BJ (cell line): ENCODE measurements around the gene TUBB4B. TPM values are rescaled to one million over a fixed set of nuclear protein-coding genes. Genes with fewer than 3 reads are reported as not detected.
A peak's percentile ranks its signal among the peaks of the same experiment; 100 is the strongest.

Experiments used
- CTCF ChIA-PET: fragments of 350-600 bp; formaldehyde crosslinking; extraction: SDS; loops from one replicate; lab custom pipeline; 2021; ENCODE audit warnings: antibody characterized with exemption, inconsistent platforms; lab: Yijun Ruan, JAX
- POLR2A ChIA-PET: fragments of 300-600 bp; sonication (Branson Sonifier 250); formaldehyde crosslinking; extraction: SDS; loops from one replicate; lab custom pipeline; 2021; ENCODE audit warnings: antibody characterized with exemption; lab: Charles Lee
- DNase-seq: peaks from one replicate; pipeline ENCODE4 v3.0.0-alpha.2; 2011; ENCODE audit warnings: low read depth
- H3K27me3 ChIP-seq: 2 replicates; pipeline ENCODE4 v1.6.0; 2011; ENCODE audit warnings: low read length; ENCODE audit not compliant: control insufficient read depth, insufficient read depth
- H3K36me3 ChIP-seq: 2 replicates; pipeline ENCODE4 v1.5.1; 2011; ENCODE audit warnings: low read length; ENCODE audit not compliant: control insufficient read depth, insufficient read depth
- H3K4me3 ChIP-seq: 2 replicates; pipeline ENCODE4 v1.5.1; 2011; ENCODE audit warnings: low read depth, mild to moderate bottlenecking, control low read depth, low read length
- CTCF ChIP-seq: IDR thresholded peaks from 2 replicates; pipeline ENCODE4 v1.5.1; 2011; ENCODE audit warnings: low read depth, mild to moderate bottlenecking, control low read depth, inconsistent platforms, low read length, moderate library complexity; ENCODE audit not compliant: insufficient read depth
- polyA plus RNA-seq: library from polyadenylated mRNA; depleted of rRNA; stranded (reverse); fragments of >200 nt; gene quantifications from 2 replicates; pipeline ENCODE4 v1.2.3, GENCODE V29; 2011

The TUBB4B gene
- polyA plus RNA-seq, 1 experiment, result 385 TPM

- Histone ChIP-seq H3K36me3 (no peaks in the 10 kb centered on the region; the same call in 1 of the 2 replicates), H3K27me3 (no peaks in the 10 kb centered on the region), H3K4me3 (peak overlapping the region; percentile 79)
- TF ChIP-seq CTCF, result no peak
- POLR2A ChIA-PET, result interaction anchor here (0.7 kb wide), 1 partner anchor 23 kb away, joined by 6 read pairs; no protein-coding TSS in a partner anchor
- CTCF ChIA-PET, result interaction anchor here (1.1 kb wide), 1 partner anchor 12 kb away, joined by 3 read pairs; no protein-coding TSS in a partner anchor
- no peak for DNase-seq
Measured at GRCh38 chr9:137204731-137205125, 36.4 kb upstream of the TUBB4B start.

GRCh38 chr9:137205126-137206069 lies 35.7 kb upstream of the TUBB4B start, which contains the start of the genes NDOR1 and TMEM203:
Gene NDOR1 (plus strand): TSS chr9:137205700. CDS start chr9:137205778, 78 bp downstream.
Gene TMEM203 (minus strand): TSS chr9:137205648. CDS start chr9:137205414, 234 bp downstream.
- no peak for DNase-seq
- ChIA-PET CTCF (interaction anchor here (1.1 kb wide), 1 partner anchor 11 kb away, joined by 3 read pairs; no protein-coding TSS in a partner anchor), POLR2A (interaction anchor here (0.7 kb wide), 1 partner anchor 22 kb away, joined by 6 read pairs; no protein-coding TSS in a partner anchor)
- no peak for TF ChIP-seq CTCF
- Histone ChIP-seq H3K4me3 (peak within 1 kb of the TSS; percentile 79), H3K27me3 (no peaks in the 10 kb centered on the region), H3K36me3 (peaks cover 2% of the 10 kb centered on the region)

GRCh38 chr9:137206602-137207001 lies 34.5 kb upstream of the TUBB4B start:
- DNase-seq, result no peak
- Histone ChIP-seq H3K4me3 (peak overlapping the region; percentile 79), H3K36me3 (peaks cover 2% of the 10 kb centered on the region), H3K27me3 (no peaks in the 10 kb centered on the region)
- POLR2A ChIA-PET, result interaction anchor here (0.5 kb wide), 1 partner anchor 34 kb away, joined by 3 read pairs; the partner anchor contains the start of gene TUBB4B
- no peak for TF ChIP-seq CTCF
- CTCF ChIA-PET, result interaction anchor here (1.5 kb wide), 1 partner anchor 30 kb away, joined by 4 read pairs; no protein-coding TSS in a partner anchor

GRCh38 chr9:137211532-137211931 lies 29.6 kb upstream of the TUBB4B start:
- CTCF ChIA-PET, result interaction anchor here (1.6 kb wide), 1 partner anchor 22 kb away, joined by 3 read pairs; no protein-coding TSS in a partner anchor
- TF ChIP-seq CTCF, result no peak
- H3K4me3 ChIP-seq, result no peak overlapping the region
- no peaks in the 10 kb centered on the region for H3K27me3 ChIP-seq
- POLR2A ChIA-PET, result no interaction called here
- DNase-seq, result no peak
- peaks cover 2% of the 10 kb centered on the region for H3K36me3 ChIP-seq

GRCh38 chr9:137212520-137212919 lies 28.6 kb upstream of the TUBB4B start:
- CTCF ChIA-PET, result no interaction called here
- no peak for DNase-seq

More at GRCh38 chr9:137212520-137212919, 28.6 kb upstream of the TUBB4B start:
- Histone ChIP-seq H3K4me3 (no peak overlapping the region), H3K27me3 (no peaks in the 10 kb centered on the region), H3K36me3 (peaks cover 2% of the 10 kb centered on the region)
- POLR2A ChIA-PET, result no interaction called here
- TF ChIP-seq CTCF, result no peak
